GM21526 (cell line): Measurements from ENCODE around the gene COBLL1.

Source experiments
- ATAC-seq: cut with Tn5 transposase; IDR thresholded peaks from one replicate; pipeline ENCODE4 v1.9.1; 2021; ENCODE audit warnings: moderate library complexity; ENCODE audit not compliant: unreplicated experiment, low FRiP score

Gene COBLL1

DNA sequence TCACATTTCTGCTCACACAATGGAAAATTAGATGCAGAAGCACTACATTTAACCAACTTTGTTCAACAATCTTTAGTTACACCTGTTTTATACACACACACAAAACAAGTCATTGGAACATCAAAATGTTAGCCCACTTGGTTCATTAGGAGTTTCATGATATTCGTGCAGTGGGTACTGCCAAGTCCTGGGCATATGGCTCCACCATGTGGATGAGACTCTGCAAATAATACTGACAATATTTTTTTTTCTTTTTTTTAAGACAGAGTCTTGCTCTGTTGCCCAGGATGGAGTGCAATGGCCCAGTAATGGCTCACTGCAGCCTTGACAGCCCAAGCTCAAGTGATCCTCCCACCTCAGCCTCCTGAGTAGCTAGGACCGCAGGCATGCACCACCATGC lies 185.9 kb downstream of the COBLL1 start:
- no peak for ATAC-seq

DNA sequence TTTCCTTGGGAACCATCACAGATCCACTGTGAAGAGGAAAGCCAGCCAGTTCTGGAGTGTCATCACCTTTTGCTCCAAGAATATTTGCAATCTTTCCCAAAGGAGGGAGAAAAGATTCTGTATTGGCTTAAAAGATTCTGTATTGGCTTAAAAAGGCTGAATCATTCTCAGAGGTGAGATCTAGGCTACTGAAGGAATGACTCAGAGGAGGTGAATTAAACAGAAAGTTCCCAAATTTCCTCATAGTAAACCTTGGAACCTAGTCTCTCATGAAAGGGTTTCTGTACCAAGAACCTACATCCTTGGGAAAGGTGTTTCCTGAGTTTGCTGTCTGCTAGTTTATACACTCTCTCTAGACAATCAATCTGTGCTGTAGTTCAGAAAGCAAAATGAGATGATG lies 186.3 kb downstream of the COBLL1 start:
- ATAC-seq = no peak

- ATAC-seq = no peak
Measured at GRCh38 chr2:164651361-164651760, 190.3 kb downstream of the COBLL1 start.

GRCh38 chr2:164644036-164644700 lies 197.5 kb downstream of the COBLL1 start:
- no peak for ATAC-seq

DNA sequence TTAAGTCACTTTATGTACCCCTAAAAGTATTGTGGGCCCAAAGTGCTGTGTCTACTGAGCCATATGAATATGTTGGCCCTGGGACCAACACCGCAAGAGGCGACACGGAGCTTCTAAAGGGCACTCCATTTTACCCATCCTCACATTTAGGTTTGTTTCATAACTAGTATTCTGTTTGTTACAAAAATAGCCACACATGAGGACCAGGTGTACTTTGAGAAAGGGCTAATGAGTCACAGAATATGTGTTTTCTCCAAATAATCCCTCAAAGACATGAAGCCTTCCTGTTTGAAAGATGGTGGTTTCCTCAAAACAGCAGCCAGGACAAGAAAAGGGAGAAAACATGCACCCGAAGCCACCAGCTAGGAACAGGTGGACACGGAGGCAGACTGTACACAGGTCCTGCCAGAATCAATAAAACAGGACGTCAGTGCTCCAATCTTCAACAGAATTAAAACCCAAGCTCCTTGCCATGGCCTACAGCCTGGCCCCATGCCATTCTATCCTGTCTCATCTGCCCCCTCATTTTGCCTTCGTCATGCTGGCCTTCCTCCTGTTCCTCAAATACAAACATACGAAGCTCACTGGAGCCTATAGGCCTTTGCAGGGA lies 198.6 kb downstream of the COBLL1 start:
- ATAC-seq = no peak

DNA sequence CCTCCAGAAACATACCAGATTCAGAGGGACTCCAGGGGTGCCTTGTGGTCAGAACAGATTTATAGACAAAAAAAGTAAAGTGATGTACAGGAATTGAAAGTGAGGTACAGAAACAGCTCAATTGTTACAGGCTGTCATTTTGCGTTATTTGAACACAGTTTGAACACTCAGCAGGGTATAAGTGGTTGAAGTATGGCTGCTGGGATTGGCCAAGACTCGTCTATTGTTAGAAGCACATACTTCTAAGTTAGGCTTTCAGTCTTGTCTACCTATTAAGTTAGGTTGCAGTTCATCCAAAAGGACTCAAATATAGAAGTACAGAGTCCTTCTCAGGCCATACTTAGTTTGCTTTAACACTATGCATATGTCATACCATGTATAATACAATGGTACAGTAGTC lies 199.4 kb downstream of the COBLL1 start:
- ATAC-seq = no peak
